GM12864 (cell line): ENCODE results near the gene APOA1.
"Not testable (repeated sequence)": the region's sequence is repeated elsewhere in the genome, so short reads cannot be mapped to it uniquely, and the experiment has no call there.

ENCODE experiments used
- DNase-seq: peaks from one replicate; pipeline ENCODE4 v3.0.0-alpha.2; 2011; ENCODE audit warnings: low read depth
- H3K4me3 ChIP-seq: 2 replicates; pipeline ENCODE4 v1.5.1; 2011; ENCODE audit warnings: mild to moderate bottlenecking, low read depth, low read length, control low read depth
- TF ChIP-seq, protein P1 (sequence below): IDR thresholded peaks from 2 replicates; pipeline ENCODE4 v1.5.1; 2011; ENCODE audit warnings: low read depth, mild to moderate bottlenecking, moderate library complexity, low read length, control low read depth, inconsistent platforms; ENCODE audit errors: missing control alignments

The APOA1 gene

GRCh38 chr11:116811194-116811593, 26.2 kb downstream of the APOA1 start:
- no peak overlapping the region for H3K4me3 ChIP-seq
- TF ChIP-seq, protein P1, sequence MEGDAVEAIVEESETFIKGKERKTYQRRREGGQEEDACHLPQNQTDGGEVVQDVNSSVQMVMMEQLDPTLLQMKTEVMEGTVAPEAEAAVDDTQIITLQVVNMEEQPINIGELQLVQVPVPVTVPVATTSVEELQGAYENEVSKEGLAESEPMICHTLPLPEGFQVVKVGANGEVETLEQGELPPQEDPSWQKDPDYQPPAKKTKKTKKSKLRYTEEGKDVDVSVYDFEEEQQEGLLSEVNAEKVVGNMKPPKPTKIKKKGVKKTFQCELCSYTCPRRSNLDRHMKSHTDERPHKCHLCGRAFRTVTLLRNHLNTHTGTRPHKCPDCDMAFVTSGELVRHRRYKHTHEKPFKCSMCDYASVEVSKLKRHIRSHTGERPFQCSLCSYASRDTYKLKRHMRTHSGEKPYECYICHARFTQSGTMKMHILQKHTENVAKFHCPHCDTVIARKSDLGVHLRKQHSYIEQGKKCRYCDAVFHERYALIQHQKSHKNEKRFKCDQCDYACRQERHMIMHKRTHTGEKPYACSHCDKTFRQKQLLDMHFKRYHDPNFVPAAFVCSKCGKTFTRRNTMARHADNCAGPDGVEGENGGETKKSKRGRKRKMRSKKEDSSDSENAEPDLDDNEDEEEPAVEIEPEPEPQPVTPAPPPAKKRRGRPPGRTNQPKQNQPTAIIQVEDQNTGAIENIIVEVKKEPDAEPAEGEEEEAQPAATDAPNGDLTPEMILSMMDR: no peak
- no peak for DNase-seq

- DNase-seq: no peak
- TF ChIP-seq, protein P1: no peak
- H3K4me3 ChIP-seq: no peak overlapping the region
Observed at GRCh38 chr11:116808262-116809175, 28.9 kb downstream of the APOA1 start.

- no peak for DNase-seq
- TF ChIP-seq, protein P1: no peak
- H3K4me3 ChIP-seq: no peak overlapping the region
Observed at GRCh38 chr11:116807601-116808261, 29.7 kb downstream of the APOA1 start.

DNA sequence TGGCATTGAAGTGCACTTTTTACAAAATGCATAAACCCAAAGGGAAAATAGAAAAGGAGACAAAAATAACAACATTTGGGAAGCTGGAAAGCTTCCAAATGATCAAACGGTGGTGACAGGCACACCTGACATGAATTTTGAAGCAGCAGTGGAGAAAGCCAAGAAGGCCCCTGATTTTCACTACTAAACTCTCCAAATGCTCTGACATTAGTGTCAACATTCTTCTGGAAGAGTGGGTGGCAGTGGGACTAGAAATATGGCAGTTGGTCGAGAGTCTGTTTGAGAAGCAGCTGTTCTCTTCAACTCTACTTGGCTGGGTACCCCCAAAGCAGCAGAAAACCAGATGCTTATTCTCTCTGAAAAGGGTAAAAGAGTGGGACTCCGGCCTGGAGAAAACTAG, 33.4 kb downstream of the APOA1 start:
- TF ChIP-seq, protein P1: no peak
- no peak for DNase-seq
- H3K4me3 ChIP-seq: no peak overlapping the region

DNA sequence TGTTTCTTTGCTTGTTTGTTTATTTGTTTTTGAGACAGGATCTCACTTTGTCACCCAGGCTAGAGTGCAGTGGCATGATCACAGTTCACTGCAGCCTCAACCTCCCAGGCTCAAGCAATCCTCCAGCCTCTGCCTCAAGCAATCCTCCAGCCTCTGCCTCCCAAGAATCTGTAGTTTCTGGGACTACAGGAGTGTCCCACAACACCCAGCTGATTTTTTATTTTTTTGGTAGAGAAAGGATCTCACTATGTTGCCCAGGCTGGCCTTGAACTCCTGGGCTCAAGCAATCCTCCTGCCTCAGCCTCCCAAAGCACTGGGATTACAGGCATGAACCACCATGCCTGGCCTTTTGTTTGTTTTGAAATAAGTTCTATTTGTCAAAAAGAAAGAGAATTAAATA, 35.8 kb downstream of the APOA1 start:
- DNase-seq, H3K4me3 ChIP-seq: not testable (repeated sequence)

- no peak for DNase-seq
- no peak overlapping the region for H3K4me3 ChIP-seq
- TF ChIP-seq, protein P1: no peak
Observed at GRCh38 chr11:116800610-116801009, 36.8 kb downstream of the APOA1 start.

GRCh38 chr11:116798368-116798767, 39.1 kb downstream of the APOA1 start:
- no peak overlapping the region for H3K4me3 ChIP-seq
- TF ChIP-seq, protein P1: no peak
- DNase-seq: no peak
